Activated CD8-positive, alpha-beta T cell treated with anti-CD3 and anti-CD28 coated beads, Interleukin-2, amount 10 ng/mL, durations not matched to agents 7 days and 5 days (primary cell): ENCODE measurements around the gene PKLR. TPM values are rescaled to one million over a fixed set of nuclear protein-coding genes. Genes with fewer than 3 reads are reported as not detected.
A peak's percentile ranks its signal among the peaks of the same experiment; 100 is the strongest.
"Not testable (repeated sequence)": the region's sequence is repeated elsewhere in the genome, so short reads cannot be mapped to it uniquely, and the experiment has no call there.

Source experiments
- ATAC-seq: fragments of 150-1000 bp; cut with Tn5 transposase; one replicate; pipeline ENCODE4 v1.10.0; 2021; ENCODE audit warnings: moderate library complexity
- CTCF ChIA-PET: fragments of 350-600 bp; sonication (Branson Sonifier 250); formaldehyde crosslinking; loops from one replicate; lab custom pipeline; 2021; ENCODE audit warnings: antibody characterized with exemption; lab: Charles Lee
- POLR2A ChIA-PET: fragments of 350-600 bp; sonication (Branson Sonifier 250); formaldehyde crosslinking; loops from one replicate; lab custom pipeline; 2021; ENCODE audit warnings: antibody characterized with exemption; lab: Charles Lee
- DNase-seq: peaks from one replicate; pipeline ENCODE4 v3.0.0-alpha.2; 2020
- H3K27ac Mint-ChIP-seq: one replicate; pipeline ENCODE4 v1.8.0; 2021; ENCODE audit warnings: mild to moderate bottlenecking, mixed read lengths
- H3K27me3 Mint-ChIP-seq: one replicate; pipeline ENCODE4 v1.8.0; 2021; ENCODE audit warnings: low read depth, mixed read lengths
- H3K36me3 Mint-ChIP-seq: one replicate; pipeline ENCODE4 v1.8.0; 2021; ENCODE audit warnings: low read depth, mixed read lengths
- H3K4me1 Mint-ChIP-seq: one replicate; pipeline ENCODE4 v1.8.0; 2021; ENCODE audit warnings: low read depth, mixed read lengths
- H3K4me3 Mint-ChIP-seq: one replicate; pipeline ENCODE4 v1.8.0; 2021; ENCODE audit warnings: mild to moderate bottlenecking, mixed read lengths
- H3K9me3 Mint-ChIP-seq: one replicate; pipeline ENCODE4 v1.8.0; 2022; ENCODE audit warnings: mixed read lengths; ENCODE audit not compliant: insufficient read depth
- total RNA-seq, 2 experiments: library from RNA; stranded (reverse); gene quantifications; one replicate each; pipeline ENCODE4 v1.2.3, GENCODE V29; 2021

Gene PKLR
- total RNA-seq: not detected

DNA sequence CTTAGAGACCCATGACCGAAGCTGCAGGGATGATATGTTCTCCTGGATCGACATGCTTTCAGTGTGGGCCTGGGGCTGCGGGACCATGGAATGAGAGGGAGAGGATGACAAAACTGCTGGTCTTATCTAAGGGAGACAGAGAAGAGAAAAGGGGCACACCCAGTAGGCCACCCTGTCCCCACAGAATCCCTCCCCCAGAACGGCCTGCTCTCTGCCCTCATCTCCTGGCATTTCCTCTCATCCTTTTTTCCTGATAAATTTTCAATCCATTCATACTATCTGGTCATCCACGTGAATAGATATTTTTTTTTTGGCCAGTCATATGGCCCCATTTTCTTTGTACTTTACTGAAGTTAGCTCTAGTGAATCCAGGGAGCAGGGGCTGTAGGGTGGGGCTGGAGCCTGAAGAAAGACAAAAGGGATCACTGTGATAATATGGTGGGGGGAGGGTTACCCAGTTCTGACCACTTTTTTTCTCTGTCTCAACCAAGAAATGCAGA, at the start of gene PKLR:
Gene PKLR, minus strand, starts transcription at position 97 of the 500 bp plus-strand sequence. Its CDS starts 43 bp downstream, at position 54.
- CTCF ChIA-PET: interaction anchor here (1.8 kb wide), 1 partner anchor 51 kb away, joined by 4 read pairs; no protein-coding TSS in a partner anchor
- no peak within 1 kb of the TSS for H3K27ac Mint-ChIP-seq
- no peaks in the 10 kb centered on the region for H3K9me3 Mint-ChIP-seq
- DNase-seq (no peak), ATAC-seq (no peak)
- no peaks in the 10 kb centered on the region for H3K36me3 Mint-ChIP-seq
- no peak within 1 kb of the TSS for H3K4me3 Mint-ChIP-seq
- POLR2A ChIA-PET: interaction anchor here (0.6 to 1.1 kb wide), 2 partner anchors 12 to 16 kb away, joined by 3 read pairs; no protein-coding TSS in a partner anchor
- no peaks in the 10 kb centered on the region for H3K4me1 Mint-ChIP-seq
- peaks cover 17% of the 10 kb centered on the region for H3K27me3 Mint-ChIP-seq

DNA sequence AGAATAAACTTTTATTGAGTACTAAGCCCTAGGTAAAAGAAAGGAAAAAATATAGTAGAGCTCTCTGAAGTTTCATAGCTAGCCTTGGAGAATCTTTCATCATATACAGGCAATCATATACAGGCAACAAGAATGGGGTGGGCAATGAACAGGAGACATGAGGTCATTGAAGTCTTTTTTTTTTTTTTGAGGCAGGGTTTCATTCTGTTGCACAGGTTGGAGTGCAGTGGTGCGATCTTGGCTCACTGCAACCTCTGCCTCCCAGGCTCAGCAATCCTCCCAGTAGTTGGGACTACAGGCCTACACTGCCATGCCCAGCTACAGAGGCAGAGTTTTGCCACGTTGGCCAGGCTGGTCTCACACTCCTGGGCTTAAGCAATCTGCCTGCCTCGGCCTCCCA, 41.6 kb upstream of the PKLR start:
- H3K36me3 Mint-ChIP-seq: peaks cover 59% of the 10 kb centered on the region
- CTCF ChIA-PET: interaction anchor here (1.6 kb wide), 1 partner anchor 92 kb away, joined by 8 read pairs; no protein-coding TSS in a partner anchor
- ATAC-seq (no peak), DNase-seq (no peak)
- H3K27me3 Mint-ChIP-seq: no peaks in the 10 kb centered on the region
- H3K4me1 Mint-ChIP-seq: no peaks in the 10 kb centered on the region
- H3K27ac Mint-ChIP-seq: no peak overlapping the region
- no peaks in the 10 kb centered on the region for H3K9me3 Mint-ChIP-seq
- POLR2A ChIA-PET: no interaction called here
- no peak overlapping the region for H3K4me3 Mint-ChIP-seq

DNA sequence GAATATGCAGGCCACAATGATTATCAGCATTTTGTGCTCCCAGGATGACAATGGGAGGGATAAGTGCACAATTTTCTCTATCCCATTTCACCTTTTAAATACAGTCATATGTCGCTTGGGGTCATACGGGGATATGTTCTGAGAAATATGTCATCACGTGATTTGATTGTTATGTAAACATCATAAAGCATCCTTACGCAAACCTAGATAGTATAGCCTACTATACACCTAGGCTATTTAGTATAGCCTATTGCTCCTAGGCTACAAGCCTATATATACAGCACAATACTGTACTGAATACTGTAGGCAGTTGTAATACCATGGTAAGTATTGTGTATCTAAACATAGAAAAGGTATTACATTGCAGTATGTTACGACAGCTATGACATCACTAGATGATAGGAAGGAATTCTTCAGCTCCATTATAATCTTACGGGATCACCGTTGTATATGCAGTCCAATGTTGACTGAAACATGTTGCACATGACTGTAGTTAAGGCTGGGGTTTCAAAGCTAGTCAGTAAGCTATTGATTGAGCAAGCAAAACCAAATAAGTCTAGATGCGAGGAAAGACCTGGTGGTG, 38.4 kb upstream of the PKLR start:
- no peak for ATAC-seq
- ChIA-PET POLR2A (interaction anchor here (0.6 kb wide), 1 partner anchor 21 kb away, joined by 3 read pairs; no protein-coding TSS in a partner anchor), CTCF (interaction anchor here (1.0 to 1.9 kb wide), 4 partner anchors 16 to 164 kb away, joined by 5 to 7 read pairs (median 5); no protein-coding TSS in a partner anchor)
- Mint-ChIP-seq H3K4me1 (no peaks in the 10 kb centered on the region), H3K4me3 (no peak overlapping the region), H3K9me3 (no peaks in the 10 kb centered on the region), H3K36me3 (peaks cover 64% of the 10 kb centered on the region), H3K27ac (no peak overlapping the region), H3K27me3 (no peaks in the 10 kb centered on the region)
- no peak for DNase-seq

DNA sequence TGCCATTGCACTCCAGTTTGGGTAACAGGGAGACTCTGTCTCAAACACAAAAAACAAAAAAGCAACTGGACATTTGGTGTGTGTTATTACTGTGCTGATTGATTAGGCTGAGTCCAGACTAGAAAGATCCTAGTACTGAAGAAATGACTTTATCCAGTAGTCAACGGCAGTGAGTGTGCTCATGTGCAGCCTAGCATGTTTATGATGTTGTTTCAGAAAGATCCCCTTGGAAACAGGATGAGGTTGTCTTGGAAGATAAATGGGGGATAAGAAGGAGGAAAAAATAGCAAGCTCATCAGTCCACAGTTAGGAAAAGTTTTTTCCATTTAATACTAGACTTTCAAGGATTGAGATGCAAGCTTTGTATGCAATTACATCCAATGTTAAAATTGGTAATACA, 33.7 kb upstream of the PKLR start:
- no peaks in the 10 kb centered on the region for H3K4me1 Mint-ChIP-seq
- no peak overlapping the region for H3K4me3 Mint-ChIP-seq
- H3K36me3 Mint-ChIP-seq: peaks cover 54% of the 10 kb centered on the region
- CTCF ChIA-PET: interaction anchor here (1.7 to 2.5 kb wide), 2 partner anchors 11 to 84 kb away, joined by 7 read pairs; no protein-coding TSS in a partner anchor
- POLR2A ChIA-PET: interaction anchor here (0.6 kb wide), 1 partner anchor 192 kb away, joined by 3 read pairs; no protein-coding TSS in a partner anchor
- DNase-seq (no peak), ATAC-seq (no peak)
- H3K27ac Mint-ChIP-seq: no peak overlapping the region
- H3K27me3 Mint-ChIP-seq: no peaks in the 10 kb centered on the region
- H3K9me3 Mint-ChIP-seq: no peaks in the 10 kb centered on the region

DNA sequence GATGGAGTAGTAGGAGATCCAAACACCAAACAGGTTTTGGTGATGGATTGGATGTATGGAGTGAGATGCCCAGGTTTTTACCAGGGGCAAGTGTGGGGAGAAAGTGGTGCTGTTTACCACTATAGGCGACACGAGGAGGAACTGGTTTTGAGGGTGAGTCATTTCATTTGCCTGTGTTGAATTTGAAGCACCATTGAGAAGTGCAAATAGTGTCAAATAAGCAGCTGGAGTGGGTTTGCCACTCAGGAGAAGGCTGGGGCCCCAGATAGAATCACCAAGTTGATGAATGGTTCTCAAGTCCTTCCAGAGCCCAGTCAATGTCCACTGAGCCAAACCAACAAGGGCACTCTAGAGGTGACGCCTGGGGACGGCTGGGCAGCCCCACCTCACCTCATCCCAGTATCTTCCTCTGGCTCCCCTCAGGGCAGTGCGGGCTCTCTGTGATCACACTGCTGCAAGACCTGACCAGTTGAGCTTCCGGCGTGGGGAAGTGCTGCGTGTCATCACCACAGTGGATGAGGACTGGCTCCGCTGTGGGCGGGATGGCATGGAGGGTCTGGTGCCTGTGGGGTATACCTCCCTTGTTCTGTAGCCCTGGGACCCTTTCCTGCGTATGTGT, 28.9 kb upstream of the PKLR start:
- ATAC-seq: no peak
- POLR2A ChIA-PET: no interaction called here
- Mint-ChIP-seq H3K36me3 (peaks cover 29% of the 10 kb centered on the region), H3K4me1 (peaks cover 10% of the 10 kb centered on the region), H3K27me3 (no peaks in the 10 kb centered on the region), H3K27ac (no peak overlapping the region), H3K4me3 (no peak overlapping the region), H3K9me3 (no peaks in the 10 kb centered on the region)
- CTCF ChIA-PET: no interaction called here
- DNase-seq: no peak

DNA sequence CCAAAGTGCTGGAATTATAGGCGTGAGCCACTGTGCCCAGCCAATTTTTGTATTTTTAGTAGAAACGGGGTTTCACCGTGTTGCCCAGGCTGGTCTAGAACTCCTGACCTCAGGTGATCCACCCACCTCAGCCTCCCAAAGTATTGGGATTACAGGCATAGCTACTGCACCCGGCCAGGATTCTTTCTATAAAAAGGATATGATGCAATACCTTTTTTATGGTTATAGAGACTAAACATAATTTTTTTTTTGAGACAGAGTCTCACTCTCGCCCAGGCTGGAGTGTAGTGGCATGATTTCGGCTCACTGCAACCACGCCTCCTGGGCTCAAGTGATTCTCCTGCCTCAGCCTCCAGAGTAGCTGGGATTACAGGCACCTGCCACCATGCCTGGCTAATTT, 27.6 kb upstream of the PKLR start:
- POLR2A ChIA-PET, DNase-seq, H3K9me3 Mint-ChIP-seq, ATAC-seq, H3K27me3 Mint-ChIP-seq, H3K27ac Mint-ChIP-seq, H3K4me3 Mint-ChIP-seq: not testable (repeated sequence)
- Mint-ChIP-seq H3K36me3 (peaks cover 24% of the 10 kb centered on the region), H3K4me1 (peaks cover 12% of the 10 kb centered on the region)
- CTCF ChIA-PET: interaction anchor here (0.7 to 2.3 kb wide), 3 partner anchors 78 to 865 kb away, joined by 3 to 10 read pairs (median 5); partner anchors contain the start of gene SLC25A44

DNA sequence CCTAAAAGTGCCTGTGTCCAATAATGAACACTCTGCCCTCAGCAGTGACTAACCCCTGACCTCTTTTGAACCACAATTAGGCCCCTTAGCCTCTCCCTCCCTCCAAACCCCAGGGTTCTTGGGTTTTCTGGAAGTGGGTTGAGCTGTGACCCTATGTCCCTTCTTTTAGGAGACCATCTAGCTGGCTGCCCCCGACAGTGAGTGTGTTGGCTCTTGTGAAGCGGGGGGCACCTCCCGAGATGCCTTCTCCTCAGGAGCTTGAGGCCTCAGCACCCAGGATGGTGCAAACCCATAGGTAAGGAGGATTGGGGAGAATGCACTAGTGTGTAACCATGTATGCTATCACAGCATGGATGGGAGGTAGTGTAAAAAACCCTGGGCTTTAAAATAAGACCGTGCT, 26.7 kb upstream of the PKLR start:
- no peak for ATAC-seq
- Mint-ChIP-seq H3K4me1 (peaks cover 12% of the 10 kb centered on the region), H3K4me3 (no peak overlapping the region), H3K9me3 (no peaks in the 10 kb centered on the region), H3K27ac (no peak overlapping the region), H3K27me3 (no peaks in the 10 kb centered on the region), H3K36me3 (peaks cover 19% of the 10 kb centered on the region)
- ChIA-PET CTCF (interaction anchor here (1.5 to 2.3 kb wide), 2 partner anchors 77 to 78 kb away, joined by 5 to 10 read pairs; no protein-coding TSS in a partner anchor), POLR2A (no interaction called here)
- no peak for DNase-seq

DNA sequence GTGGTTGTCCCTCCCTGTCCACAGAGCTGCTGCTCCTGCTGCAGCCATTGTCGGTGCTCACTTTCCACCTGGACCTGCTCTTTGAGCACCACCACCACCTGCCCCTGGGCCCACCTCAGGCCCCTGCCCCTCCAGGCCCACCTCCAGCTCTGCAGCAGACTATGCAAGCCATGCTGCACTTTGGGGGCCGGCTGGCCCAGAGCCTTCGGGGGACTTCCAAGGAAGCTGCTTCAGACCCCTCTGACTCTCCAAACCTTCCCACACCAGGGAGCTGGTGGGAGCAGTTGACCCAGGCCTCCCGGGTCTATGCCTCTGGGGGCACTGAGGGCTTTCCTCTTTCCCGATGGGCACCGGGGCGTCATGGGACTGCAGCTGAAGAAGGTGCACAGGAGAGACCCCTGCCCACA, 25.4 kb upstream of the PKLR start:
- Mint-ChIP-seq H3K27me3 (no peaks in the 10 kb centered on the region), H3K36me3 (peaks cover 19% of the 10 kb centered on the region), H3K9me3 (no peaks in the 10 kb centered on the region), H3K27ac (peak overlapping the region; percentile 51), H3K4me3 (no peak overlapping the region), H3K4me1 (peaks cover 22% of the 10 kb centered on the region)
- no peak for ATAC-seq
- ChIA-PET CTCF (interaction anchor here (2.3 kb wide), 1 partner anchor 77 kb away, joined by 10 read pairs; no protein-coding TSS in a partner anchor), POLR2A (no interaction called here)
- DNase-seq: no peak

DNA sequence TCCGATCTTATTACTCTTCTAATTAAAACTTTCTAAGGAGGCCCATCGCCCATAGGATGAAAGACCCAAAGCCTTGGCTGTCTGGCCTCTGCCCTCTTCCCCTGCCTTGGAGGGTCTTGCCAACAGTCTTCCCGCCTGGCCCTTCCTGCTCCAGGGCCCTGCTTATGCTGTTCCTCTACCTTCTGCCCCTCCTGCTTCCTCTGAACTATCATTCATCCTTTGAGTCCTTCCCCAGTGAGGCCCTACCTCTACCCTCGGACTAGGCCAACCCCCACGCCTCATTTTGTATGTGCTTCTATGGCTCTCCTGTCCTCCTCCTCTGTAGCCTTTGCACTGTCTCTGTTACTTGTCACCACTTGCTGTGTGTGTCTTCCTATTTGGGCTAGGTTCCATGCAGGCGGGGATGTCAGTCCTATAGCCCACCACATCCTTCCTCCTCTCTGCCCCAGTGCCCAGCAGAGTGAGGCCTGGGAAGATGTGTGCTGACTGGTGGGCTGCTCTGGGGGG, 24.8 kb upstream of the PKLR start:
- H3K36me3 Mint-ChIP-seq: peaks cover 15% of the 10 kb centered on the region
- POLR2A ChIA-PET: no interaction called here
- H3K27ac Mint-ChIP-seq: peak overlapping the region; percentile 66

DNA sequence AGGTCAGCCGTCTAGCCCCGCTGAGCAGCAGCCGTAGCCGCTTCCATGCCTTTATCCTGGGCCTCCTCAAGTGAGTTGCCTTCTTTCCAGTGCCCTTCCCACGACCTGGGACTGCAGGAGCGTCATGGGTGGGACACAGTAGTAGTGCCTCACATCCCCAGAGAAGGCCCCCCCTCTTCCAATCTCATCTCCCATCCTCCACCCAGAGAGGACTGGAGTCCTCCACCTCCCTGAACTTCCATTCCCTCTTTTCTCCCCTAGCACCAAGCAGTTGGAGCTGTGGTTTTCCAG, 24.3 kb upstream of the PKLR start:
- Mint-ChIP-seq H3K27me3 (no peaks in the 10 kb centered on the region), H3K27ac (peak overlapping the region; percentile 66), H3K4me1 (peaks cover 33% of the 10 kb centered on the region), H3K9me3 (no peaks in the 10 kb centered on the region), H3K4me3 (peak overlapping the region; percentile 83), H3K36me3 (peaks cover 11% of the 10 kb centered on the region)
- no peak for ATAC-seq
- CTCF ChIA-PET: interaction anchor here (7.2 kb wide), 1 partner anchor 77 kb away, joined by 190 read pairs; no protein-coding TSS in a partner anchor
- POLR2A ChIA-PET: no interaction called here
- DNase-seq: no peak

More for the DNA sequence above, 24.8 kb upstream of the PKLR start:
- no peak for ATAC-seq
- peak overlapping the region; percentile 83 for H3K4me3 Mint-ChIP-seq
- H3K4me1 Mint-ChIP-seq: peaks cover 28% of the 10 kb centered on the region
- H3K27me3 Mint-ChIP-seq: no peaks in the 10 kb centered on the region
- CTCF ChIA-PET: interaction anchor here (7.2 kb wide), 1 partner anchor 77 kb away, joined by 190 read pairs; no protein-coding TSS in a partner anchor
- no peak for DNase-seq
- no peaks in the 10 kb centered on the region for H3K9me3 Mint-ChIP-seq

DNA sequence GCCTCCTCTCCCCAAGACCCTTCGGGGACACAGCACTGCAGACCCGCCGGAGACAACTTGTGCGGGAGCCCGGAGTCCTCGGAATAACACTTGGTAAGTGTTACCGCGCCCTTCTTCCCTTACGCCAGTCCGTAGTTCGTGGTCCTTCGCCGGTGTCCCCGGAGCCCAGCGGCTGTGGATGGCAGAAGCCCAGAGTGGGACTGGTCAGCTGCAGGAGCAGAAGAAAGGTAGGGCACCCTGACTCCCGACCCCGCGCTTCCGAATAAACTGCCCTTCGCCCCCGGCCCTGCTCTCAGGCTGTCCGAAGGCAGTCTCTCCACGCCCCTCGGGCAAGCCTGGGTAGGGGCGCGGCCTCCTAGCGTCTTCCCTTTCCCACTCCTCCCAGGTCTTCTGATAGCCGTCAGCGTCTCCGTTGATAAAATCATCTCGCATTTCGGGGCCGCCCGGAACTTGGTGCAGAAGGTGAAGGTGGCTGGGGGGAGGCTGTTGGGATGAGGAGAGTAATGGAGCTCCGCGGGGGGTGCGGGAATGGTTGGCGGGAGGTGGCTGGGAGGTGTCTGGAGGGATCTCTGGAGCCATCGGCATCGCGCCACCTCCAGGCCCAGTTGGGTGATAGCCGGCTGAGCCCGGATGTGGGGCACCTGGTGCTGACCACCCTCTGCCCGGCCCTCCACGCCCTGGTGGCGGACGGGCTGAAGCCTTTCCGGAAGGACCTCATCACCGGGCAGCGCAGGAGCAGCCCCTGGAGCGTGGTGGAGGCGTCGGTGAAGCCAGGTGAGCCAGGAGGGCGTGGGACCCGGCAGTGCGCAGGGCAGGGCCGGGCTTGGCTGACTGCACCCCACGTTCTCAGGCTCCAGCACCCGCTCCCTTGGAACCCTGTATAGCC, 23.7 kb upstream of the PKLR start:
- H3K36me3 Mint-ChIP-seq: peaks cover 11% of the 10 kb centered on the region
- H3K27ac Mint-ChIP-seq: peak overlapping the region; percentile 77
- DNase-seq: peak; percentile 42
- H3K9me3 Mint-ChIP-seq: no peaks in the 10 kb centered on the region
- H3K4me3 Mint-ChIP-seq: peak overlapping the region; percentile 83
- peaks cover 39% of the 10 kb centered on the region for H3K4me1 Mint-ChIP-seq
- ATAC-seq: no peak
- ChIA-PET CTCF (interaction anchor here (1.3 to 7.2 kb wide), 6 partner anchors 8 to 741 kb away, joined by 3 to 190 read pairs (median 19); partner anchors contain the start of genes FDPS and HCN3), POLR2A (interaction anchor here (1.1 to 2.8 kb wide), 3 partner anchors 19 to 74 kb away, joined by 3 to 18 read pairs (median 6); no protein-coding TSS in a partner anchor)
- no peaks in the 10 kb centered on the region for H3K27me3 Mint-ChIP-seq
